Activated T-cell treated with anti-CD3 and anti-CD28 coated beads for 24 hours (primary cell): ENCODE results near the gene CHST11.

Experiments used
- DNase-seq: peaks from one replicate; pipeline ENCODE4 v3.0.0-alpha.2; 2020; ENCODE audit warnings: low read depth

Gene CHST11

GRCh38 chr12:104433061-104433460 is 23.7 kb upstream of the CHST11 start:
- DNase-seq = no peak

GRCh38 chr12:104434129-104434528 is 22.6 kb upstream of the CHST11 start:
- no peak for DNase-seq

GRCh38 chr12:104435175-104435574 is 21.6 kb upstream of the CHST11 start:
- no peak for DNase-seq

- DNase-seq = no peak
Measured at GRCh38 chr12:104435765-104436164, 21.0 kb upstream of the CHST11 start.

- no peak for DNase-seq
Measured at GRCh38 chr12:104436790-104437189, 20.0 kb upstream of the CHST11 start.

GRCh38 chr12:104438134-104438533 is 18.6 kb upstream of the CHST11 start:
- no peak for DNase-seq

- DNase-seq = no peak
Measured at GRCh38 chr12:104439137-104439536, 17.6 kb upstream of the CHST11 start.

GRCh38 chr12:104443008-104443407 is 13.7 kb upstream of the CHST11 start:
- no peak for DNase-seq

- DNase-seq = no peak
Measured at GRCh38 chr12:104446646-104447421, 9.9 kb upstream of the CHST11 start.

- DNase-seq = no peak
Measured at GRCh38 chr12:104448031-104448430, 8.7 kb upstream of the CHST11 start.

- DNase-seq = no peak
Measured at GRCh38 chr12:104448451-104448850, 8.3 kb upstream of the CHST11 start.

- DNase-seq = no peak
Measured at GRCh38 chr12:104450700-104451099, 6.0 kb upstream of the CHST11 start.

GRCh38 chr12:104452087-104452486 is 4.7 kb upstream of the CHST11 start:
- no peak for DNase-seq

- no peak for DNase-seq
Measured at GRCh38 chr12:104453133-104453532, 3.6 kb upstream of the CHST11 start.

GRCh38 chr12:104454997-104455396 is 1.8 kb upstream of the CHST11 start:
- DNase-seq = no peak

GRCh38 chr12:104455578-104456416 is 951 bp upstream of the CHST11 start:
- no peak for DNase-seq

- DNase-seq = peak; percentile 30
Measured at GRCh38 chr12:104456950-104457745, 400 bp downstream of the CHST11 start.

GRCh38 chr12:104457746-104458693 is 1.3 kb downstream of the CHST11 start:
- peak; percentile 33 for DNase-seq

GRCh38 chr12:104458694-104459367 is 2.1 kb downstream of the CHST11 start:
- DNase-seq = no peak

- no peak for DNase-seq
Measured at GRCh38 chr12:104459368-104459909, 2.7 kb downstream of the CHST11 start.
